Uterine smooth muscle cell (primary cell): ENCODE data around the gene DUSP10. TPM values are rescaled to one million over a fixed set of nuclear protein-coding genes. Genes with fewer than 3 reads are reported as not detected.

Experiments
- total RNA-seq: library from RNA; depleted of rRNA; stranded (reverse); fragments of >200 nt; gene quantifications from 2 replicates; pipeline ENCODE4 v1.2.3, GENCODE V29; 2014

The DUSP10 gene
- total RNA-seq = 32.9 and 45.2 TPM in 2 replicates

DNA sequence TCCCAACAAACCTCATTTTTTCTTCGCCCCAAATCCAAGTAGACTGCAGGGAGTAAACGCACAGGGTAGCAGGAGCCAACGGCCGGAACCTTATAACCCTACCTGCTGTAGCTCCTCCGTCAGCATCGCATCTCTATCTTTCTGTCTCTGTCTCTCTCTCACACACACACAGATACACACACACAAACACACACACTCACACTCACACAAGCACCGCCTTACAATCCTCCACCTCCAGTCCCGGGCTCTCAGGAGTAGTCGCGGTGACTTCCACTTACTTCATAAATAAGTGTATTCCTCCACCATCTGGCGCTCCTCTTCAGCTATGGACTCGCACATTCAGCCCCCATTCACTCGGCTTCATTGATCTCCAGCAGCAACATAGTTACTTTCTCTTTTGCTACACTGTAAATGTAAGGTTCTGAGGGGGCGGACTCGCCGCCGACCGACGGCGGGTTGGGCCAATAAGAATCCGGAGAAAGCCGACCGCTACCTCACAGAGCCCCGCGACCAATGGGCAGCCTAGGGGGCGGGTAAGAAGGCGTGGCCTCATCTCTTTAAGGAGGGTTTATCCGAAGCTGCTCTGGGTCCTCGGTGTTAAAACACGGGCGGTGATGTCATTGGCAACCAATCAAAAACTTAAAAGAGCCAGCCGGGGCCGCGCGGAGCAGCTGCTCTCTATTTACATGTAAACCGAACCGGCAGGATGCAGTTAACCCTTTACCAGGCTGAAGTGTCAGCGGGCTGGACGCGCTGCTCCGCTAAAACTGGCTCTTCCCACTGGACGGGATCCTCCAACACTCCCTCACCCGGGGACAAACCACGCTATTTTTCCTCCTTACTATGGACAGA is at the start of gene DUSP10:
TSS of gene DUSP10 (minus strand) at position 387 of the 852 bp plus-strand sequence. CDS start 2,345 bp downstream, outside the sequence.

